IMR-90 (cell line): Measurements from ENCODE around the gene PHKA1. TPM values are rescaled to one million over a fixed set of nuclear protein-coding genes. Genes with fewer than 3 reads are reported as not detected.

Experiments
- ATAC-seq: fragments of 200-7000 bp; cut with Tn5 transposase; 2 replicates; pipeline ENCODE4 v1.9.1; 2020; ENCODE audit warnings: low read depth, mild to moderate bottlenecking, moderate library complexity
- BruUV-seq: library from RNA; stranded (reverse); fragments of 400-500 nt; replicated peaks from 2 replicates; lab custom pipeline; 2021; lab: Mats Ljungman, UMichigan
- CTCF ChIA-PET: fragments of 300-600 bp; formaldehyde crosslinking; extraction: SDS; loops from one replicate; lab custom pipeline; 2021; ENCODE audit warnings: antibody characterized with exemption; lab: Yijun Ruan, JAX
- POLR2A ChIA-PET: fragments of 300-600 bp; sonication (Branson Sonifier 250); formaldehyde crosslinking; loops from one replicate; lab custom pipeline; 2022; ENCODE audit warnings: antibody characterized with exemption; ENCODE audit not compliant: unreplicated experiment; lab: Charles Lee
- DNase-seq: peaks from one replicate; pipeline ENCODE4 v3.0.0; 2013
- H2AFZ ChIP-seq: replicated peaks from 2 replicates; pipeline ENCODE3; 2013; ENCODE audit warnings: low read length, mild to moderate bottlenecking; ENCODE audit not compliant: poor library complexity
- H2AK5ac ChIP-seq: 2 replicates; pipeline ENCODE4 v1.6.1; 2013; ENCODE audit warnings: low read depth, low read length, inconsistent platforms
- H2AK9ac ChIP-seq: replicated peaks from 2 replicates; pipeline ENCODE3; 2013; ENCODE audit warnings: mild to moderate bottlenecking, low read depth, low read length, moderate library complexity; ENCODE audit not compliant: poor library complexity
- H2BK120ac ChIP-seq: 2 replicates; pipeline ENCODE4 v1.6.1; 2013; ENCODE audit warnings: low read depth, low read length, inconsistent platforms
- H2BK15ac ChIP-seq: 3 replicates; pipeline ENCODE4 v1.6.1; 2013; ENCODE audit warnings: low read depth, low read length, inconsistent platforms
- H2BK20ac ChIP-seq: 2 replicates; pipeline ENCODE4 v1.6.1; 2013; ENCODE audit warnings: low read depth, mild to moderate bottlenecking, inconsistent platforms, low read length, moderate library complexity
- H2BK5ac ChIP-seq: 2 replicates; pipeline ENCODE4 v1.6.1; 2013; ENCODE audit warnings: mild to moderate bottlenecking, low read depth, low read length, inconsistent platforms; ENCODE audit not compliant: poor library complexity, severe bottlenecking
- H3K14ac ChIP-seq: replicated peaks from 2 replicates; pipeline ENCODE4 v1.6.1; 2013; ENCODE audit warnings: low read depth, low read length, inconsistent platforms
- H3K18ac ChIP-seq: 2 replicates; pipeline ENCODE4 v1.6.1; 2013; ENCODE audit warnings: low read depth, low read length, control low read depth
- H3K23ac ChIP-seq: 2 replicates; pipeline ENCODE4 v1.6.1; 2013; ENCODE audit warnings: low read depth, low read length, inconsistent platforms
- H3K27ac ChIP-seq: 2 replicates; pipeline ENCODE4 v1.5.1; 2013; ENCODE audit warnings: mild to moderate bottlenecking, control low read depth, low read length; ENCODE audit not compliant: insufficient read depth
- H3K27me3 ChIP-seq: 2 replicates; pipeline ENCODE4 v1.6.1; 2013; ENCODE audit warnings: low read length; ENCODE audit not compliant: control insufficient read depth, insufficient read depth
- H3K36me3 ChIP-seq: 2 replicates; pipeline ENCODE4 v1.6.1; 2013; ENCODE audit warnings: low read length, mixed read lengths; ENCODE audit not compliant: control insufficient read depth, insufficient read depth
- H3K4ac ChIP-seq: 2 replicates; pipeline ENCODE4 v1.6.1; 2013; ENCODE audit warnings: low read depth, low read length, inconsistent platforms
- H3K4me1 ChIP-seq: 2 replicates; pipeline ENCODE4 v1.6.1; 2013; ENCODE audit warnings: low read length, mixed read lengths; ENCODE audit not compliant: control insufficient read depth, insufficient read depth
- H3K4me2 ChIP-seq: 2 replicates; pipeline ENCODE4 v1.6.1; 2013; ENCODE audit warnings: low read depth, mild to moderate bottlenecking, control low read depth, low read length, moderate library complexity
- H3K4me3 ChIP-seq: 2 replicates; pipeline ENCODE4 v1.5.1; 2013; ENCODE audit warnings: low read depth, mild to moderate bottlenecking, control low read depth, low read length, moderate library complexity; ENCODE audit not compliant: insufficient read depth
- H3K56ac ChIP-seq: 2 replicates; pipeline ENCODE4 v1.6.1; 2013; ENCODE audit warnings: low read length, inconsistent platforms; ENCODE audit not compliant: insufficient read depth; ENCODE audit errors: extremely low read depth
- H3K79me1 ChIP-seq, 2 experiments: 2 replicates each; pipeline ENCODE4 v1.6.1; 2013; ENCODE audit warnings: low read length in 2 of 2, inconsistent platforms in 1 of 2, low read depth in 1 of 2
- H3K9ac ChIP-seq: 2 replicates; pipeline ENCODE4 v1.6.1; 2013; ENCODE audit warnings: low read depth, low read length, control low read depth
- H3K9me1 ChIP-seq: 2 replicates; pipeline ENCODE4 v1.6.1; 2013; ENCODE audit warnings: low read length, inconsistent platforms; ENCODE audit not compliant: insufficient read depth
- H3K9me3 ChIP-seq: 2 replicates; pipeline ENCODE4 v1.6.1; 2013; ENCODE audit warnings: low read length; ENCODE audit not compliant: control insufficient read depth, insufficient read depth
- H4K20me1 ChIP-seq: 2 replicates; pipeline ENCODE4 v1.6.1; 2013; ENCODE audit warnings: low read length, inconsistent platforms; ENCODE audit not compliant: insufficient read depth
- H4K5ac ChIP-seq: 2 replicates; pipeline ENCODE4 v1.6.1; 2013; ENCODE audit warnings: mild to moderate bottlenecking, low read depth, low read length, control low read depth
- H4K8ac ChIP-seq, 2 experiments: 2 replicates each; pipeline ENCODE4 v1.6.1; 2013; ENCODE audit warnings: low read depth in 2 of 2, low read length in 2 of 2, control low read depth in 1 of 2, inconsistent platforms in 1 of 2
- H4K91ac ChIP-seq: 2 replicates; pipeline ENCODE4 v1.6.1; 2013; ENCODE audit warnings: low read depth, low read length, inconsistent platforms; ENCODE audit not compliant: insufficient read depth
- BHLHE40 ChIP-seq: fragments of 150-350 bp; IDR thresholded peaks from 2 replicates; pipeline ENCODE4 v1.6.1; 2016; ENCODE audit warnings: mild to moderate bottlenecking, low read depth, low read length
- CEBPB ChIP-seq: IDR thresholded peaks from 2 replicates; pipeline ENCODE4 v1.6.1; 2012; ENCODE audit warnings: low read depth, low read length, improper control_type of control experiment
- CHD1 ChIP-seq: IDR thresholded peaks from 2 replicates; pipeline ENCODE4 v1.6.1; 2012; ENCODE audit warnings: low read depth, low read length, improper control_type of control experiment
- CTCF ChIP-seq: conservative IDR thresholded peaks from 2 replicates; pipeline ENCODE4 v1.5.1; 2012; ENCODE audit warnings: mild to moderate bottlenecking, low read depth, low read length, improper control_type of control experiment
- FOS ChIP-seq: fragments of 150-350 bp; IDR thresholded peaks from 2 replicates; pipeline ENCODE4 v1.6.1; 2016; ENCODE audit warnings: low read depth, low read length
- MAFK ChIP-seq: IDR thresholded peaks from 2 replicates; pipeline ENCODE4 v1.6.1; 2012; ENCODE audit warnings: low read depth, low read length, improper control_type of control experiment
- MAZ ChIP-seq: IDR thresholded peaks from 2 replicates; pipeline ENCODE4 v1.6.1; 2012; ENCODE audit warnings: low read depth, mild to moderate bottlenecking, low read length, improper control_type of control experiment, moderate library complexity, borderline replicate concordance
- MXI1 ChIP-seq: IDR thresholded peaks from 2 replicates; pipeline ENCODE4 v1.6.1; 2012; ENCODE audit warnings: low read depth, mild to moderate bottlenecking, low read length, moderate library complexity, borderline replicate concordance
- NFE2L2 ChIP-seq: fragments of 150-350 bp; IDR thresholded peaks from 2 replicates; pipeline ENCODE4 v1.6.1; 2016; ENCODE audit warnings: low read depth, mild to moderate bottlenecking, low read length
- POLR2A ChIP-seq: IDR thresholded peaks from 2 replicates; pipeline ENCODE4 v1.6.1; 2012; ENCODE audit warnings: mild to moderate bottlenecking, low read depth, low read length
- RAD21 ChIP-seq: IDR thresholded peaks from 2 replicates; pipeline ENCODE4 v1.6.1; 2012; ENCODE audit warnings: low read length, improper control_type of control experiment
- RCOR1 ChIP-seq: IDR thresholded peaks from 2 replicates; pipeline ENCODE4 v1.6.1; 2012; ENCODE audit warnings: mild to moderate bottlenecking, low read length, improper control_type of control experiment; ENCODE audit not compliant: insufficient replicate concordance
- RFX5 ChIP-seq: IDR thresholded peaks from 2 replicates; pipeline ENCODE4 v1.8.0; 2012; ENCODE audit warnings: low read depth, mild to moderate bottlenecking, low read length, moderate library complexity
- SMC3 ChIP-seq: fragments of 150-350 bp; IDR thresholded peaks from 2 replicates; pipeline ENCODE4 v1.6.1; 2016; ENCODE audit warnings: low read depth, mild to moderate bottlenecking, antibody characterized with exemption, low read length, moderate library complexity
- WGBS, 2 experiments: methylation state at CpG; one replicate each; pipeline versions ENCODE4 v1.1.5 to v1.1.7; 2013; ENCODE audit warnings: missing lambda C conversion rate in 2 of 2; ENCODE audit not compliant: insufficient read length in 1 of 2; ENCODE audit errors: extremely low coverage in 2 of 2; 5-methylcytosine and 5-hydroxymethylcytosine counted together
- dilution Hi-C: fragments of 300-500 bp; cut with HindIII; formaldehyde crosslinking; loops from one replicate; pipeline ENCODE4 v1.14.3; 2018; ENCODE audit warnings: low sequenced_read_pairs; ENCODE audit not compliant: unreplicated experiment
- in situ Hi-C: fragments of 300-500 bp; cut with MboI; formaldehyde crosslinking; loops from 3 replicates; pipeline ENCODE4 v1.14.3; 2019; ENCODE audit warnings: low sequenced_read_pairs, inconsistent platforms, mixed read lengths
- intact Hi-C: fragments of 100-400 bp; cut with micrococcal nuclease; formaldehyde crosslinking; loops from 2 replicates; pipeline ENCODE4 v1.10.0; 2022
- polyA plus RNA-seq, 3 experiments: library from polyadenylated mRNA; depleted of rRNA; stranded (reverse); fragments of >200 nt; gene quantifications; 2 replicates each; pipeline ENCODE4 v1.2.3, GENCODE V29; 2012; ENCODE audit warnings: low replicate concordance in 1 of 3
- total RNA-seq: library from RNA; depleted of rRNA; stranded (reverse); fragments of >200 nt; gene quantifications from 2 replicates; pipeline ENCODE4 v1.2.3, GENCODE V29; 2012
- TF ChIP-seq, protein P1 (sequence below): fragments of 150-350 bp; IDR thresholded peaks from 2 replicates; pipeline ENCODE4 v1.6.1; 2016; ENCODE audit warnings: low read depth, mild to moderate bottlenecking, low read length, moderate library complexity, borderline replicate concordance
- TF ChIP-seq, protein P2 (sequence below): fragments of 150-350 bp; IDR thresholded peaks from 2 replicates; pipeline ENCODE4 v1.6.1; 2017; ENCODE audit warnings: mild to moderate bottlenecking, antibody characterized with exemption, low read length, low read depth

The PHKA1 gene
- total and polyA plus RNA-seq, 2 of the 4 experiments (the other 2 are of a cell fraction), result 2.7 to 4.5 TPM

- BruUV-seq, result no TSS peak
- 57% methylated on average over 1 of the region's 5 CpGs; no CpG with 5 or more reads in 1 of the 2 experiments for WGBS, 2 experiments
- no peaks in the 10 kb centered on the region for H3K9me3 ChIP-seq
- ChIA-PET CTCF (no interaction called here), POLR2A (no interaction called here)
- H2BK5ac ChIP-seq, result no peak overlapping the region
- in situ Hi-C loops, result no loop called here
- H2AK5ac ChIP-seq, result no peak overlapping the region
- H2AK9ac ChIP-seq, result no peak overlapping the region
- H3K14ac ChIP-seq, result no peak overlapping the region
- H2AFZ ChIP-seq, result no peak overlapping the region
- no peaks in the 10 kb centered on the region for H4K20me1 ChIP-seq
- H3K18ac ChIP-seq, result no peak overlapping the region
- no peak overlapping the region for H3K23ac ChIP-seq
- no peak overlapping the region for H2BK15ac ChIP-seq
- no peak for ATAC-seq
- no peak overlapping the region for H2BK20ac ChIP-seq
- DNase-seq, result no peak
- no peaks in the 10 kb centered on the region for H3K4me1 ChIP-seq
- H3K9ac ChIP-seq, result no peak overlapping the region
- H3K56ac ChIP-seq, result no peak overlapping the region
- H3K4ac ChIP-seq, result no peak overlapping the region
- H4K5ac ChIP-seq, result no peak overlapping the region
- no peak overlapping the region for H4K91ac ChIP-seq
- no peak overlapping the region for H2BK120ac ChIP-seq
- H3K9me1 ChIP-seq, result no peaks in the 10 kb centered on the region
- dilution Hi-C loops, result no loop called here
- no peaks in the 10 kb centered on the region for H3K36me3 ChIP-seq
- no peak overlapping the region for H3K4me2 ChIP-seq
- no peak overlapping the region for H3K27ac ChIP-seq
- no peaks in the 10 kb centered on the region for H3K79me1 ChIP-seq
- no peak overlapping the region for H4K8ac ChIP-seq
- H3K27me3 ChIP-seq, result no peaks in the 10 kb centered on the region; the same call in 1 of the 2 replicates
- intact Hi-C loops, result no loop called here
- H3K4me3 ChIP-seq, result no peak overlapping the region
- TF ChIP-seq NFE2L2 (no peak), MAZ (no peak), CEBPB (no peak), BHLHE40 (no peak), POLR2A (no peak), CTCF (no peak), CHD1 (no peak), RFX5 (no peak), FOS (no peak), SMC3 (no peak), MAFK (no peak), RAD21 (no peak), MXI1 (no peak), RCOR1 (no peak)
- TF ChIP-seq, protein P1, sequence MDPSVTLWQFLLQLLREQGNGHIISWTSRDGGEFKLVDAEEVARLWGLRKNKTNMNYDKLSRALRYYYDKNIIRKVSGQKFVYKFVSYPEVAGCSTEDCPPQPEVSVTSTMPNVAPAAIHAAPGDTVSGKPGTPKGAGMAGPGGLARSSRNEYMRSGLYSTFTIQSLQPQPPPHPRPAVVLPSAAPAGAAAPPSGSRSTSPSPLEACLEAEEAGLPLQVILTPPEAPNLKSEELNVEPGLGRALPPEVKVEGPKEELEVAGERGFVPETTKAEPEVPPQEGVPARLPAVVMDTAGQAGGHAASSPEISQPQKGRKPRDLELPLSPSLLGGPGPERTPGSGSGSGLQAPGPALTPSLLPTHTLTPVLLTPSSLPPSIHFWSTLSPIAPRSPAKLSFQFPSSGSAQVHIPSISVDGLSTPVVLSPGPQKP, result no peak
- TF ChIP-seq, protein P2, sequence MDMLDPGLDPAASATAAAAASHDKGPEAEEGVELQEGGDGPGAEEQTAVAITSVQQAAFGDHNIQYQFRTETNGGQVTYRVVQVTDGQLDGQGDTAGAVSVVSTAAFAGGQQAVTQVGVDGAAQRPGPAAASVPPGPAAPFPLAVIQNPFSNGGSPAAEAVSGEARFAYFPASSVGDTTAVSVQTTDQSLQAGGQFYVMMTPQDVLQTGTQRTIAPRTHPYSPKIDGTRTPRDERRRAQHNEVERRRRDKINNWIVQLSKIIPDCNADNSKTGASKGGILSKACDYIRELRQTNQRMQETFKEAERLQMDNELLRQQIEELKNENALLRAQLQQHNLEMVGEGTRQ, result no peak
Measured at GRCh38 chrX:72662020-72662747, 51.9 kb downstream of the PHKA1 start.
